Central memory CD8-positive, alpha-beta T cell (primary cell): Measurements from ENCODE around the gene IGSF3.
"Not testable (repeated sequence)": the region's sequence is repeated elsewhere in the genome, so short reads cannot be mapped to it uniquely, and the experiment has no call there.

Experiments used
- ATAC-seq: fragments of 150-1000 bp; cut with Tn5 transposase; replicated peaks from 2 replicates; pipeline ENCODE4 v1.10.0; 2022; ENCODE audit warnings: mild to moderate bottlenecking, moderate FRiP score, moderate number of reproducible peaks; ENCODE audit not compliant: poor library complexity, severe bottlenecking; ENCODE audit errors: extremely low read depth
- DNase-seq, 2 donors: peaks; one replicate each; pipeline ENCODE4 v3.0.0; 2021; ENCODE audit warnings: low spot score in 2 of 2
- H3K27ac Mint-ChIP-seq: one replicate; pipeline ENCODE4 v1.8.0; 2022; ENCODE audit warnings: low read depth, mild to moderate bottlenecking, moderate library complexity, mixed read lengths
- H3K27me3 Mint-ChIP-seq: one replicate; pipeline ENCODE4 v1.8.0; 2022; ENCODE audit warnings: mixed read lengths
- H3K36me3 Mint-ChIP-seq: one replicate; pipeline ENCODE4 v1.8.0; 2022; ENCODE audit warnings: mild to moderate bottlenecking, moderate library complexity, mixed read lengths; ENCODE audit not compliant: insufficient read depth
- H3K4me1 Mint-ChIP-seq: one replicate; pipeline ENCODE4 v1.8.0; 2022; ENCODE audit warnings: mixed read lengths
- H3K4me3 Mint-ChIP-seq: one replicate; pipeline ENCODE4 v1.8.0; 2022; ENCODE audit warnings: mild to moderate bottlenecking, moderate library complexity, mixed read lengths
- H3K9me3 Mint-ChIP-seq: one replicate; pipeline ENCODE4 v1.8.0; 2022; ENCODE audit warnings: mixed read lengths

The IGSF3 gene

GRCh38 chr1:116609801-116610371 is 57.6 kb downstream of the IGSF3 start:
- not testable (repeated sequence) for H3K9me3 Mint-ChIP-seq, ATAC-seq, DNase-seq, H3K4me3 Mint-ChIP-seq, H3K27ac Mint-ChIP-seq, H3K4me1 Mint-ChIP-seq, H3K36me3 Mint-ChIP-seq
- H3K27me3 Mint-ChIP-seq: peaks cover 26% of the 10 kb centered on the region

DNA sequence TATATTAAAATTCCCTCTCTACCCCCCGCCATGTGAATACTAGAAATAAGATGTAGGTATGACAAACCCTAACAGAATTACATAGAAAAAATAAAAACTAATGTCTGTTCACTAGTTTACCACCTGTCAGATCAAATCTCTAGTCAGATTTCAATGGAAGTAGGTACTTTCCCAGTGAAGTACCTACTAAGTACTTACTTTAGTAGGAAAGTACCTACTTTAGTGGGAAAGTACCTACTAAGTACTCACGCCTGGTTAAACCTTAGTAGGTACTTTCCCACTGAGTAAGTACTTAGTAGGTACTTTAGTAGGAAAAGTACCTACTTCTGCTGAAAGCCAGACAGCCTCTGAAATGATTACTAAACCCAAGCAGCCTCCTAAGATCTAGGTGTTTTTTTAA is 58.7 kb downstream of the IGSF3 start:
- peaks cover 35% of the 10 kb centered on the region for H3K27me3 Mint-ChIP-seq
- H3K9me3 Mint-ChIP-seq, ATAC-seq, H3K4me1 Mint-ChIP-seq, H3K4me3 Mint-ChIP-seq, H3K27ac Mint-ChIP-seq, H3K36me3 Mint-ChIP-seq, DNase-seq: not testable (repeated sequence)

DNA sequence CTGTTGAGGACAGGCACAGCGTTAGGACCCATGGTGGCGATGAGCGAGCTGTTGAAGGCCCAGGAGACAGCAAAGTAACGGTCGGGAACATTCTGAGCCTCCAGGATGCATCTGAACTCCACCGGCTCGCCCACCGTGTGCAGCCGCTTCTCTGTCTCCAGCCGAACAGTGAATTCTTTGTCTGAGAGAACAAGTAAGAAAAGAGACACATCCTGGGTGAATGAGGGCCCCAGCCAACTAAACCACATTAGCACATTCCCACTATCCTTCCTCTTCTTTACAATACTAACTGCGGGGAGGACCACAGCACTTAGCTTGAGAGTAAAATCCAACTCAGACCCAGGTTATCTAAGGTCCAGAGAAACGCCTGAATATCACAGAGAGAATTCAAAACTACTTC is 59.4 kb downstream of the IGSF3 start:
- H3K4me1 Mint-ChIP-seq, ATAC-seq, H3K27ac Mint-ChIP-seq, H3K4me3 Mint-ChIP-seq, H3K9me3 Mint-ChIP-seq, H3K36me3 Mint-ChIP-seq, DNase-seq: not testable (repeated sequence)
- H3K27me3 Mint-ChIP-seq: peaks cover 42% of the 10 kb centered on the region

DNA sequence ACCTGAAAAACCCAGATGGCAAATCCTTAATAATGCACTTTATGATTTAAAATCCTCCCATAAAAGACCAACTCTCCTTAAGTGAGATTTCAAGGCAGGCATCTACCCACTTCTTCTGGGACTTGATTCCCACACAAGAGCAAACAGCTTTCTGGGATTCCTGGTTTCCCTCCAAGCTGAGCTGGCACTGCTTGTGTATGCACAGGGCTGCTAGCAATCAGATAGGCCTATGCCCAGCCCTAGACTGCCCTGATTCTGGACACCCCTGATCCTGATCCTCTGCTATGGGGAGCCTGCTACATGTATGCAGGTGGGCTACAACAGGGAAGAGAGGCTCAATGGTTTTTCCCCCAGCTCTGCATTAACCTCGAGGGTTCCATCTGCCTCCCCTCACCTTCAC is 60.1 kb downstream of the IGSF3 start:
- not testable (repeated sequence) for DNase-seq, ATAC-seq, H3K27ac Mint-ChIP-seq, H3K4me3 Mint-ChIP-seq, H3K9me3 Mint-ChIP-seq, H3K36me3 Mint-ChIP-seq, H3K4me1 Mint-ChIP-seq
- H3K27me3 Mint-ChIP-seq: peaks cover 42% of the 10 kb centered on the region

- not testable (repeated sequence) for DNase-seq, H3K4me1 Mint-ChIP-seq, H3K4me3 Mint-ChIP-seq, H3K9me3 Mint-ChIP-seq, H3K27ac Mint-ChIP-seq, H3K36me3 Mint-ChIP-seq
- peaks cover 33% of the 10 kb centered on the region for H3K27me3 Mint-ChIP-seq
- ATAC-seq: peak; percentile 43
Measured at GRCh38 chr1:116606067-116606466, 61.5 kb downstream of the IGSF3 start.

DNA sequence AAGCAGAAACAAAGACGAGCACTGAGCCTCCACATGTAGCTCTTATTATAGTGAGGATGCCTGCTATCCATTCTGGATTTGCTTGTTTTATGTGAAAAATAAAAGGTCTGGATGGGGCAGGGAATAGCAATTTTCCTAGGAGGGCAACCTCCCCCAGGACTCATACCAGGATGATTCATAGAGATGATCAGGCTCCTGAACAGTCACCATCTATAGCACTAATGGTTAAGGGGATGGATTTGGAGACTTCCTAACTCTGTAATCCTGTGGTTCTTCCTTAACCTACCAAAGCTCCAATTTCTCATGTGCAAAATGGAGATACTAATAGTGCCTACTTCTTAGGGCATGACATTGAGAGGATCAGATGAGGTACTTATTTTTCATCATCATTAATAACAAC is 62.2 kb downstream of the IGSF3 start:
- no peak overlapping the region for H3K4me3 Mint-ChIP-seq
- no peaks in the 10 kb centered on the region for H3K36me3 Mint-ChIP-seq
- no peaks in the 10 kb centered on the region for H3K4me1 Mint-ChIP-seq
- ATAC-seq (no peak), DNase-seq (no peak)
- peaks cover 25% of the 10 kb centered on the region for H3K27me3 Mint-ChIP-seq
- no peaks in the 10 kb centered on the region for H3K9me3 Mint-ChIP-seq
- no peak overlapping the region for H3K27ac Mint-ChIP-seq

DNA sequence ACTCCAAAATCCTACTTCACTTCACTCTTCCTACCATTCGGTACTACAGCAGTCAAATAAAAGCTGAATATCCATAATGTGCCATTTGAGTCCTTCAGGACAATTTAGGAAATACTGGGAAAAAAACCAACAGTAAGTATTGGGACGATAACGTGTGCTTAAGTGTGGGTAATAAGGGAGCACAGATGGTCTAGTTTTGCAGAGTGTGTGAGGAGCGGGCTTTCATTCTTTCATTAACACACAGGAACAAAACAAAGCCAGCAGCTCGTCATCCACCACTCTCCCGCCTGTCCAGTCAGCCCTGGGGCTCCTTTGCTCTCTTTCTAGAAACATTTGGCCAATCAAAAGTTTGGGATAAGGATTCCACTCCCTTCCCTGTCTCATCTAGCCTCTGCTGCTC is 63.1 kb downstream of the IGSF3 start:
- H3K36me3 Mint-ChIP-seq: not testable (repeated sequence)

GRCh38 chr1:116603646-116604045 is 63.9 kb downstream of the IGSF3 start:
- peaks cover 16% of the 10 kb centered on the region for H3K27me3 Mint-ChIP-seq

More for the DNA sequence above, 63.1 kb downstream of the IGSF3 start:
- not testable (repeated sequence) for H3K4me1 Mint-ChIP-seq, H3K9me3 Mint-ChIP-seq, H3K4me3 Mint-ChIP-seq, ATAC-seq, DNase-seq, H3K27ac Mint-ChIP-seq
- H3K27me3 Mint-ChIP-seq: peaks cover 16% of the 10 kb centered on the region

DNA sequence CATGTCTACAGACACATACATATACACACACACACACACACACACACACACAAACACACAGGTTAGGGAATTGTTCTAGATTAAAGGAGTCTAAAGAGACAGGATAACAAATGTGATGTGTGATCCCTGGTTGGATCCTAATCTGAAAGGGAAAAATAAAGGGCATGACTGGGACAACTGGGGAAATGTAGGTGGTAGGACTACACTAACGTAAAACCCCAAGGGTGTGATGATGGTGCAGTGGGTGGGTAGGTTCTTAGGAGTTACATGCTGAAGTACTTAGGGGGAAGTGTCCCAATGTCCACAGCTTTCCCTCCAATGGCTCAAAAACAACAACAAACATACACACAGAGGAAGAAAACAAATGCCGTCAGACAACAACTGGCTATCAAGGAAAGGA is 68.2 kb downstream of the IGSF3 start:
- ATAC-seq, H3K9me3 Mint-ChIP-seq, H3K4me3 Mint-ChIP-seq, DNase-seq, H3K36me3 Mint-ChIP-seq, H3K27ac Mint-ChIP-seq: not testable (repeated sequence)
- Mint-ChIP-seq H3K4me1 (peaks cover 12% of the 10 kb centered on the region), H3K27me3 (peaks cover 23% of the 10 kb centered on the region)

More at GRCh38 chr1:116603646-116604045, 63.9 kb downstream of the IGSF3 start:
- not testable (repeated sequence) for ATAC-seq, H3K36me3 Mint-ChIP-seq, H3K9me3 Mint-ChIP-seq, H3K27ac Mint-ChIP-seq, H3K4me3 Mint-ChIP-seq, DNase-seq, H3K4me1 Mint-ChIP-seq

DNA sequence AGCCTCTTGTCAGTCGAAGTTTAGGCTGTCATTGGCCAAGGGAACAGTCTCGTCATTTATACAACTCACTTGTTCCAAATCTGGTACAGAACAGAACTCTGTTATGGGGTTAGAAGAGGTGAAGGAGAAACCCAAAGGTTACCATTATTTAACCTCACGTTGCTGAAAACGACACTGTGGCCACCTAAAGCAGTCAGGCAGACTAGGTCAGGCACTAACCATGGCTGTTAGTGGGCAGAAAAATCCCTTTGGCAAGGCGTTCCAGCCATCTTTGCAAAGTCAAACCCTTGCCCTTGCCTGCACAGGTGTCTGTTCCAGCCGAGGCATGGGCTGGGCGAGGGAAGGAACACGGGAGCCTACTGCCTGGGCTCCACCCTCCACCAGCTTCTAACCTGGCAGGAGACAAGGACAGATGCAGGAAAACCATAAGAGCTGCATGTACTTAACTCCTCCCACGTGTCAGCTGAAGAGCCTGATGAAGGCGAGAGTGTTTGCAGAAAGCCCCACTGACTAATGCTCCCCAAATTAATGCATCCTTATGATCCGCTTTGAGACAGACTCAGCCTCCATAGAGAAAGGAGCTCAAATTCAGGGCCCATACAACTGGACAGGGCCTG is 69.0 kb downstream of the IGSF3 start:
- not testable (repeated sequence) for H3K4me3 Mint-ChIP-seq, H3K27ac Mint-ChIP-seq, ATAC-seq, H3K9me3 Mint-ChIP-seq, DNase-seq, H3K36me3 Mint-ChIP-seq
- Mint-ChIP-seq H3K27me3 (peaks cover 14% of the 10 kb centered on the region), H3K4me1 (peaks cover 12% of the 10 kb centered on the region)

- Mint-ChIP-seq H3K4me1 (peaks cover 12% of the 10 kb centered on the region), H3K27me3 (peaks cover 11% of the 10 kb centered on the region)
- not testable (repeated sequence) for ATAC-seq, H3K9me3 Mint-ChIP-seq, H3K27ac Mint-ChIP-seq, H3K4me3 Mint-ChIP-seq, H3K36me3 Mint-ChIP-seq, DNase-seq
Measured at GRCh38 chr1:116597388-116597787, 70.1 kb downstream of the IGSF3 start.

- not testable (repeated sequence) for H3K9me3 Mint-ChIP-seq, ATAC-seq, H3K27ac Mint-ChIP-seq
Measured at GRCh38 chr1:116596742-116597307, 70.7 kb downstream of the IGSF3 start.

More at GRCh38 chr1:116596742-116597307, 70.7 kb downstream of the IGSF3 start:
- Mint-ChIP-seq H3K27me3 (peaks cover 11% of the 10 kb centered on the region), H3K4me1 (peaks cover 12% of the 10 kb centered on the region)
- H3K4me3 Mint-ChIP-seq, H3K36me3 Mint-ChIP-seq, DNase-seq: not testable (repeated sequence)
